Karpas-422 (cell line): Measurements from ENCODE around the gene PHLPP1. TPM values are rescaled to one million over a fixed set of nuclear protein-coding genes. Genes with fewer than 3 reads are reported as not detected.
"Not testable (repeated sequence)": the region's sequence is repeated elsewhere in the genome, so short reads cannot be mapped to it uniquely, and the experiment has no call there.

ENCODE experiments used
- DNase-seq: peaks from one replicate; pipeline ENCODE4 v3.0.0-alpha.2; 2015
- H2AFZ ChIP-seq: fragments of 200-600 bp; sonication (generic); 2 replicates; pipeline ENCODE4 v1.6.1; 2014; ENCODE audit warnings: antibody characterized with exemption, low read length, mixed read lengths
- H3K27ac ChIP-seq: fragments of 200-600 bp; sonication (generic); 2 replicates; pipeline ENCODE4 v1.5.1; 2014; ENCODE audit warnings: mild to moderate bottlenecking, low read length, moderate library complexity
- H3K27me3 ChIP-seq: fragments of 200-600 bp; sonication (generic); 2 replicates; pipeline ENCODE4 v1.6.1; 2014; ENCODE audit warnings: low read length, mixed read lengths
- H3K36me3 ChIP-seq: fragments of 200-600 bp; sonication (generic); 2 replicates; pipeline ENCODE4 v1.6.1; 2014; ENCODE audit warnings: low read length, mixed read lengths; ENCODE audit not compliant: insufficient read depth
- H3K4me1 ChIP-seq: fragments of 200-600 bp; sonication (generic); 2 replicates; pipeline ENCODE4 v1.6.1; 2014; ENCODE audit warnings: mild to moderate bottlenecking, low read length, mixed read lengths
- H3K4me2 ChIP-seq: fragments of 200-600 bp; sonication (generic); 2 replicates; pipeline ENCODE4 v1.6.1; 2014; ENCODE audit warnings: low read length, low read depth, mild to moderate bottlenecking; ENCODE audit not compliant: poor library complexity, severe bottlenecking
- H3K4me3 ChIP-seq: fragments of 200-600 bp; sonication (generic); 2 replicates; pipeline ENCODE4 v1.5.1; 2014; ENCODE audit warnings: mild to moderate bottlenecking, antibody characterized with exemption, low read length, mixed read lengths
- H3K79me2 ChIP-seq: fragments of 200-600 bp; sonication (generic); 2 replicates; pipeline ENCODE4 v1.6.1; 2014; ENCODE audit warnings: mild to moderate bottlenecking, low read length, mixed read lengths
- H3K9ac ChIP-seq: fragments of 200-600 bp; sonication (generic); 2 replicates; pipeline ENCODE4 v1.6.0; 2014; ENCODE audit warnings: low read length
- H3K9me2 ChIP-seq: fragments of 200-600 bp; sonication (generic), shearing (Covaris generic); replicated peaks from 2 replicates; pipeline ENCODE4 v1.6.0; 2014; ENCODE audit warnings: mild to moderate bottlenecking, low read length, moderate library complexity; ENCODE audit not compliant: insufficient read depth
- H3K9me3 ChIP-seq: fragments of 300-700, 200-600 bp; sonication (generic); 2 replicates; pipeline ENCODE4 v1.6.1; 2014; ENCODE audit warnings: low read length, mixed read lengths
- H4K20me1 ChIP-seq: fragments of 200-600 bp; sonication (generic); 2 replicates; pipeline ENCODE4 v1.6.1; 2014; ENCODE audit warnings: mild to moderate bottlenecking, antibody characterized with exemption, low read length, low read depth; ENCODE audit not compliant: insufficient read depth
- total RNA-seq: library from RNA; depleted of rRNA; stranded (reverse); fragments of >200 nt; shearing (Covaris generic); gene quantifications from 2 replicates; pipeline ENCODE4 v1.2.3, GENCODE V29; 2014; ENCODE audit warnings: low replicate concordance

The PHLPP1 gene
- total RNA-seq, 1 experiment from 2014 or later, result 6.3 TPM

- H3K79me2 ChIP-seq, H3K9me2 ChIP-seq, H4K20me1 ChIP-seq, H3K36me3 ChIP-seq, H3K9me3 ChIP-seq, H3K27me3 ChIP-seq: not testable (repeated sequence)
- Histone ChIP-seq H3K4me1 (peaks cover 24% of the 10 kb centered on the region), H3K4me3 (peak overlapping the region; percentile 19; the same call in 1 of the 2 replicates), H3K9ac (0 out of 2 replicates have a peak overlapping the region, but pooled peaks have one; percentile 14), H3K4me2 (peak overlapping the region; percentile 54), H3K27ac (peak overlapping the region; percentile 50), H2AFZ (peak overlapping the region; percentile 56; the same call in 1 of the 2 replicates)
- peak; percentile 66 for DNase-seq
These were observed 198.5 kb downstream of the PHLPP1 start for GRCh38 chr18:62913824-62914223.

GRCh38 chr18:62914871-62915392 is 199.6 kb downstream of the PHLPP1 start:
- no peak overlapping the region for H3K4me2 ChIP-seq
- H3K27ac ChIP-seq, result no peak overlapping the region
- H4K20me1 ChIP-seq, result no peaks in the 10 kb centered on the region
- no peaks in the 10 kb centered on the region for H3K36me3 ChIP-seq
- H2AFZ ChIP-seq, result no peak overlapping the region
- H3K27me3 ChIP-seq, result no peaks in the 10 kb centered on the region
- no peak overlapping the region for H3K9ac ChIP-seq
- no peaks in the 10 kb centered on the region for H3K9me2 ChIP-seq
- no peak for DNase-seq
- peaks cover 24% of the 10 kb centered on the region for H3K4me1 ChIP-seq
- no peaks in the 10 kb centered on the region for H3K9me3 ChIP-seq
- H3K79me2 ChIP-seq, result no peaks in the 10 kb centered on the region
- H3K4me3 ChIP-seq, result no peak overlapping the region

- Histone ChIP-seq H3K36me3 (no peaks in the 10 kb centered on the region), H3K4me2 (no peak overlapping the region), H3K4me1 (peaks cover 17% of the 10 kb centered on the region), H3K27me3 (no peaks in the 10 kb centered on the region), H2AFZ (no peak overlapping the region), H3K9ac (no peak overlapping the region), H3K9me3 (no peaks in the 10 kb centered on the region), H4K20me1 (no peaks in the 10 kb centered on the region), H3K9me2 (no peaks in the 10 kb centered on the region), H3K27ac (no peak overlapping the region), H3K4me3 (no peak overlapping the region), H3K79me2 (no peaks in the 10 kb centered on the region)
- no peak for DNase-seq
These were observed 203.0 kb downstream of the PHLPP1 start for GRCh38 chr18:62918361-62918760.

- Histone ChIP-seq H3K36me3 (no peaks in the 10 kb centered on the region), H3K27ac (no peak overlapping the region), H3K9me3 (no peaks in the 10 kb centered on the region), H3K4me1 (peaks cover 8% of the 10 kb centered on the region), H3K9ac (no peak overlapping the region), H3K4me2 (no peak overlapping the region), H2AFZ (no peak overlapping the region), H3K9me2 (no peaks in the 10 kb centered on the region), H4K20me1 (no peaks in the 10 kb centered on the region), H3K27me3 (no peaks in the 10 kb centered on the region), H3K4me3 (no peak overlapping the region), H3K79me2 (no peaks in the 10 kb centered on the region)
- DNase-seq, result no peak
These were observed 203.9 kb downstream of the PHLPP1 start for GRCh38 chr18:62919109-62919838.

GRCh38 chr18:62925031-62925688 is 209.8 kb downstream of the PHLPP1 start:
- Histone ChIP-seq H3K36me3 (no peaks in the 10 kb centered on the region), H4K20me1 (no peaks in the 10 kb centered on the region), H3K9me3 (no peaks in the 10 kb centered on the region), H3K4me2 (no peak overlapping the region), H3K79me2 (no peaks in the 10 kb centered on the region), H3K9ac (no peak overlapping the region), H3K4me1 (no peaks in the 10 kb centered on the region), H3K27me3 (no peaks in the 10 kb centered on the region), H2AFZ (no peak overlapping the region), H3K4me3 (no peak overlapping the region), H3K27ac (no peak overlapping the region), H3K9me2 (no peaks in the 10 kb centered on the region)
- no peak for DNase-seq

- no peaks in the 10 kb centered on the region for H3K9me2 ChIP-seq
- H3K9me3 ChIP-seq, result no peaks in the 10 kb centered on the region
- DNase-seq, result no peak
- H3K36me3 ChIP-seq, result no peaks in the 10 kb centered on the region
- no peaks in the 10 kb centered on the region for H3K4me1 ChIP-seq
- H3K4me2 ChIP-seq, result no peak overlapping the region
- H3K79me2 ChIP-seq, result no peaks in the 10 kb centered on the region
- H3K4me3 ChIP-seq, result no peak overlapping the region
- H3K9ac ChIP-seq, result no peak overlapping the region
- no peaks in the 10 kb centered on the region for H3K27me3 ChIP-seq
- no peak overlapping the region for H2AFZ ChIP-seq
- no peak overlapping the region for H3K27ac ChIP-seq
- no peaks in the 10 kb centered on the region for H4K20me1 ChIP-seq
These were observed 213.0 kb downstream of the PHLPP1 start for GRCh38 chr18:62928326-62928725.

- Histone ChIP-seq H4K20me1 (no peaks in the 10 kb centered on the region), H2AFZ (no peak overlapping the region), H3K36me3 (no peaks in the 10 kb centered on the region), H3K27ac (no peak overlapping the region), H3K27me3 (no peaks in the 10 kb centered on the region), H3K9ac (no peak overlapping the region), H3K4me2 (no peak overlapping the region), H3K4me3 (no peak overlapping the region), H3K79me2 (no peaks in the 10 kb centered on the region), H3K4me1 (peaks cover 3% of the 10 kb centered on the region), H3K9me2 (no peaks in the 10 kb centered on the region), H3K9me3 (no peaks in the 10 kb centered on the region)
- no peak for DNase-seq
These were observed 218.0 kb downstream of the PHLPP1 start for GRCh38 chr18:62933261-62933887.

- peaks cover 13% of the 10 kb centered on the region for H3K4me1 ChIP-seq
- no peaks in the 10 kb centered on the region for H3K9me2 ChIP-seq
- H3K36me3 ChIP-seq, result no peaks in the 10 kb centered on the region
- no peaks in the 10 kb centered on the region for H3K79me2 ChIP-seq
- H3K27ac ChIP-seq, result no peak overlapping the region
- H3K4me2 ChIP-seq, result no peak overlapping the region
- H3K4me3 ChIP-seq, result no peak overlapping the region
- H3K9ac ChIP-seq, result no peak overlapping the region
- DNase-seq, result no peak
- no peaks in the 10 kb centered on the region for H3K27me3 ChIP-seq
- H4K20me1 ChIP-seq, result no peaks in the 10 kb centered on the region
- H3K9me3 ChIP-seq, result no peaks in the 10 kb centered on the region
- H2AFZ ChIP-seq, result no peak overlapping the region
These were observed 220.7 kb downstream of the PHLPP1 start for GRCh38 chr18:62935994-62936393.
